DOHH2 (cell line): Measurements from ENCODE around the gene DNAJC27.

ENCODE experiments used
- H3F3A ChIP-seq: fragments of 200-600 bp; sonication (generic), shearing (Covaris generic); 2 replicates; pipeline ENCODE4 v1.6.0; 2016; ENCODE audit warnings: antibody characterized with exemption, mild to moderate bottlenecking; ENCODE audit not compliant: control insufficient read depth, insufficient read depth
- H3K27ac ChIP-seq: fragments of 200-600 bp; sonication (generic); 2 replicates; pipeline ENCODE4 v1.5.1; 2014; ENCODE audit warnings: low read depth, mild to moderate bottlenecking, low read length, moderate library complexity
- H3K27me3 ChIP-seq: fragments of 200-600 bp; sonication (generic); 2 replicates; pipeline ENCODE4 v1.6.1; 2014; ENCODE audit warnings: mild to moderate bottlenecking, low read length, mixed read lengths; ENCODE audit not compliant: control insufficient read depth
- H3K36me3 ChIP-seq: fragments of 200-600 bp; sonication (generic); 2 replicates; pipeline ENCODE4 v1.6.1; 2014; ENCODE audit warnings: mild to moderate bottlenecking, low read length, moderate library complexity, mixed read lengths; ENCODE audit not compliant: control insufficient read depth
- H3K4me1 ChIP-seq: fragments of 200-600 bp; sonication (generic); 2 replicates; pipeline ENCODE4 v1.6.1; 2014; ENCODE audit warnings: mild to moderate bottlenecking, low read length, mixed read lengths; ENCODE audit not compliant: control insufficient read depth
- H3K4me2 ChIP-seq: fragments of 200-600 bp; sonication (generic); 2 replicates; pipeline ENCODE4 v1.6.0; 2014; ENCODE audit warnings: mild to moderate bottlenecking, low read length, moderate library complexity
- H3K4me3 ChIP-seq: fragments of 200-600 bp; sonication (generic); 2 replicates; pipeline ENCODE4 v1.5.1; 2014; ENCODE audit warnings: mild to moderate bottlenecking, low read length, mixed read lengths
- H3K79me2 ChIP-seq: fragments of 200-600 bp; sonication (generic); 2 replicates; pipeline ENCODE4 v1.6.1; 2014; ENCODE audit warnings: mild to moderate bottlenecking, low read length, mixed read lengths; ENCODE audit not compliant: control insufficient read depth
- H3K9me2 ChIP-seq: fragments of 200-600 bp; sonication (generic); replicated peaks from 2 replicates; pipeline ENCODE4 v1.6.1; 2014; ENCODE audit warnings: mild to moderate bottlenecking, low read length, mixed read lengths; ENCODE audit not compliant: control insufficient read depth
- H3K9me3 ChIP-seq: fragments of 200-600 bp; sonication (generic); 2 replicates; pipeline ENCODE4 v1.6.1; 2014; ENCODE audit warnings: antibody characterized with exemption, low read length, mixed read lengths; ENCODE audit not compliant: control insufficient read depth, insufficient read depth
- H4K20me1 ChIP-seq: fragments of 200-600 bp; sonication (generic); 2 replicates; pipeline ENCODE4 v1.6.0; 2014; ENCODE audit warnings: low read depth, mild to moderate bottlenecking, antibody characterized with exemption, low read length, moderate library complexity; ENCODE audit not compliant: control insufficient read depth, insufficient read depth
- CTCF ChIP-seq: fragments of 200-600 bp; sonication (generic); IDR thresholded peaks from one replicate; pipeline ENCODE4 v1.5.1; 2014; ENCODE audit warnings: antibody characterized with exemption, mild to moderate bottlenecking, low read depth, low read length; ENCODE audit not compliant: poor library complexity, severe bottlenecking
- EZH2phosphoT487 ChIP-seq: fragments of 200-600 bp; sonication (generic); IDR thresholded peaks from 2 replicates; pipeline ENCODE4 v1.6.1; 2017; ENCODE audit warnings: borderline replicate concordance, mild to moderate bottlenecking, antibody characterized with exemption, low read length, moderate library complexity, mixed read lengths

Gene DNAJC27

GRCh38 chr2:24977631-24978030 is 5.9 kb upstream of the DNAJC27 start:
- no peak overlapping the region for H3K4me3 ChIP-seq
- H3K27ac ChIP-seq: no peak overlapping the region
- no peaks in the 10 kb centered on the region for H3K9me2 ChIP-seq
- no peaks in the 10 kb centered on the region for H3K36me3 ChIP-seq
- no peaks in the 10 kb centered on the region for H3F3A ChIP-seq
- H4K20me1 ChIP-seq: no peaks in the 10 kb centered on the region
- H3K79me2 ChIP-seq: peaks cover 12% of the 10 kb centered on the region
- peaks cover 14% of the 10 kb centered on the region for H3K4me1 ChIP-seq
- H3K27me3 ChIP-seq: no peaks in the 10 kb centered on the region
- no peaks in the 10 kb centered on the region for H3K9me3 ChIP-seq
- peak overlapping the region; percentile 34 for H3K4me2 ChIP-seq
- no peak for TF ChIP-seq EZH2phosphoT487
- TF ChIP-seq CTCF: no peak

- no peak overlapping the region for H3K4me2 ChIP-seq
- H3K9me3 ChIP-seq: no peaks in the 10 kb centered on the region
- H4K20me1 ChIP-seq: no peaks in the 10 kb centered on the region; the same call in 1 of the 2 replicates
- TF ChIP-seq EZH2phosphoT487 (no peak), CTCF (no peak)
- 0 out of 2 replicates have a peak, but pooled peaks cover 3% of the 10 kb centered on the region for H3F3A ChIP-seq
- H3K36me3 ChIP-seq: no peaks in the 10 kb centered on the region; the same call in 1 of the 2 replicates
- H3K79me2 ChIP-seq: peaks cover 45% of the 10 kb centered on the region
- no peaks in the 10 kb centered on the region for H3K27me3 ChIP-seq
- no peak overlapping the region for H3K4me3 ChIP-seq
- H3K4me1 ChIP-seq: peaks cover 26% of the 10 kb centered on the region
- no peaks in the 10 kb centered on the region for H3K9me2 ChIP-seq
- no peak overlapping the region for H3K27ac ChIP-seq
Observed at GRCh38 chr2:24973812-24974211, 2.1 kb upstream of the DNAJC27 start.

DNA sequence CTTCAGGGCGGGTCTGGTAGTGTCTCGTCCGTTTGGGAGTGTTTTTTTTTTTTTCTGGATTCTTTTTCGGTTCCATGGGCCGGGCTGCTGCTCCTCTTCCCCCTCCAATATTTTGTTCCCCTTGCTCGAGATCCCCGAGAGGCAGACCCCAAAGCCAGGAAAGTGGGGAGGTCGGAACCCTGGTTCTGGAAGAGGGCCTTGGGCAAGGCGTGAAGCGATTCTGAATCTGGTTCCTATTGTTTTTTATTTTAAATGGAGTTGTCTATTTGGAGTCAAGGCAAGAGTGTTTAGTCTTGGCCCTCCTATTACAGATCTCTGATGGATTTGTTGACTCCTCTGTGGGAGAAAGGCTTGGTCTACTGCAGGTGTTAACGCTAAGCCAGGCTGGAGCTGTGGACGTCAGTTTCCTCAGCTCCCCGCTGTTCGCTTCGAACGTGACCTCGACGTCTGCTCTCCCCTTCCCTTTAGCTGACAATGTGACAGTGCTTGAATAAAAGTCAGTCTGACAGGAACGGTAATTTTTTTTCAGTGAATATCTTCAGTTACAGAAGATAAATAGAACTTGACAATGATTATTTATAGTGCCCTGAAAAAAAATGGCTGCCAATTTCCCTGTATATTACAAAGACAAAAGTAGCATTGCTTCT is 683 bp upstream of the DNAJC27 start:
- H3K9me2 ChIP-seq: no peaks in the 10 kb centered on the region
- no peaks in the 10 kb centered on the region; the same call in 1 of the 2 replicates for H3K36me3 ChIP-seq
- no peaks in the 10 kb centered on the region for H3K27me3 ChIP-seq
- peak overlapping the region; percentile 83 for H3K27ac ChIP-seq
- peaks cover 46% of the 10 kb centered on the region for H3K79me2 ChIP-seq
- H3K4me3 ChIP-seq: peak overlapping the region; percentile 82
- no peaks in the 10 kb centered on the region for H3K9me3 ChIP-seq
- TF ChIP-seq CTCF (no peak), EZH2phosphoT487 (no peak)
- peak overlapping the region; percentile 97 for H3K4me2 ChIP-seq
- 0 out of 2 replicates have a peak, but pooled peaks cover 3% of the 10 kb centered on the region for H3F3A ChIP-seq
- peaks cover 17% of the 10 kb centered on the region for H3K4me1 ChIP-seq
- H4K20me1 ChIP-seq: no peaks in the 10 kb centered on the region; the same call in 1 of the 2 replicates
